MM.1S (cell line): ENCODE results near the gene LRMDA.

ENCODE experiments used
- CTCF ChIP-seq: fragments of 300-600 bp; sonication (generic); IDR thresholded peaks from 2 replicates; pipeline ENCODE4 v1.5.1; 2016; ENCODE audit warnings: antibody characterized with exemption, low read length, mixed read lengths
- EZH2 ChIP-seq: fragments of 300-600 bp; sonication (generic); optimal IDR thresholded peaks from 2 replicates; pipeline ENCODE3; 2017; ENCODE audit warnings: low read depth, mild to moderate bottlenecking, antibody characterized with exemption, low read length, mixed read lengths
- EZH2phosphoT487 ChIP-seq: fragments of 300-600 bp; sonication (generic); IDR thresholded peaks from 2 replicates; pipeline ENCODE4 v1.6.1; 2018; ENCODE audit warnings: antibody characterized with exemption, low read length

- TF ChIP-seq CTCF (no peak), EZH2phosphoT487 (no peak), EZH2 (no peak)
Measured at GRCh38 chr10:76021398-76021797, 590.0 kb downstream of the LRMDA start.
